Psoas muscle (tissue), 8 donors: Measurements from ENCODE around the gene SDK2. TPM values are rescaled to one million over a fixed set of nuclear protein-coding genes. Genes with fewer than 3 reads are reported as not detected.

Source experiments
- ATAC-seq, 4 donors: fragments of 200-7000 bp; cut with Tn5 transposase; one replicate each; pipeline ENCODE4 v1.9.1; 2020; ENCODE audit warnings: moderate library complexity in 3 of 4, mild to moderate bottlenecking in 2 of 4
- DNase-seq, 2 donors: peaks; one replicate each; pipeline ENCODE4 v3.0.0-alpha.2; 2020
- H3K27ac ChIP-seq: fragments of 200-600 bp; one replicate; pipeline ENCODE4 v1.8.0; 2022
- H3K27me3 ChIP-seq, 3 donors: fragments of 200-600 bp in 1 of 3; one replicate each; pipeline versions ENCODE4 v1.6.1 to v1.8.0; 2013 to 2022; ENCODE audit warnings: low read length in 2 of 3, mild to moderate bottlenecking in 2 of 3, moderate library complexity in 1 of 3; ENCODE audit not compliant: insufficient read depth in 3 of 3
- H3K36me3 ChIP-seq, 2 donors: fragments of 200-600 bp in 1 of 2; one replicate each; pipeline versions ENCODE4 v1.6.1 to v1.8.0; 2013 to 2022; ENCODE audit warnings: low read depth in 1 of 2, mild to moderate bottlenecking in 1 of 2, moderate library complexity in 1 of 2; ENCODE audit not compliant: insufficient read depth in 1 of 2
- H3K4me1 ChIP-seq: fragments of 200-600 bp; one replicate; pipeline ENCODE4 v1.8.0; 2022
- H3K4me3 ChIP-seq: fragments of 200-600 bp; one replicate; pipeline ENCODE4 v1.8.0; 2022; ENCODE audit warnings: mild to moderate bottlenecking
- H3K9me3 ChIP-seq: fragments of 200-600 bp; one replicate; pipeline ENCODE4 v1.8.0; 2022
- WGBS, 3 donors: extraction: QIAGEN DNeasy Blood & Tissue Kit; methylation state at CpG; one replicate each; pipeline versions ENCODE4 v1.1.6 to v1.1.7; 2013; 5-methylcytosine and 5-hydroxymethylcytosine counted together
- intact Hi-C, 2 donors: fragments of 100-400 bp; cut with DNase I; formaldehyde crosslinking; loops; one replicate each; pipeline versions ENCODE4 v1.11.0 to v1.14.2; 2022
- polyA plus RNA-seq, 3 donors: library from polyadenylated mRNA; stranded (reverse); fragments of 200-250 nt; gene quantifications; one replicate each; pipeline ENCODE4 v1.2.3, GENCODE V29; 2013
- total RNA-seq, 4 donors: library from RNA; stranded (reverse); fragmentation: NEBNext Ultra II Directional in 2 of 4; extraction: Animal tissue kit (Norgen Biotek cat#: 25700) in 2 of 4; gene quantifications; one replicate each; pipeline versions ENCODE4 v1.2.1 to v1.2.4, GENCODE V29; 2021 to 2023
- TF ChIP-seq, protein P1 (sequence below): fragments of 200-600 bp; IDR thresholded peaks from one replicate; pipeline ENCODE4 v1.8.0; 2022; ENCODE audit warnings: antibody characterized with exemption
- donor health status: healthy with polysubstance abuse.
- donor health status: DM: no; HTN: no; CAD: no; lungs with moderate emphysema.
- donor health status: Bipolar disorder and iron deficiency.
- donor health status: healthy.
- donor health status: DM: yes; HTN: yes; CAD: no.
- donor health status: DM: no; HTN: no; CAD: no.
- donor health status: DM: no; HTN: no; CAD: no.
- donor health status: DM: yes; HTN: yes; CAD: no.

Gene SDK2
- total and polyA plus RNA-seq, 7 donors: 0.04 to 2.8 (median 0.24) TPM

DNA sequence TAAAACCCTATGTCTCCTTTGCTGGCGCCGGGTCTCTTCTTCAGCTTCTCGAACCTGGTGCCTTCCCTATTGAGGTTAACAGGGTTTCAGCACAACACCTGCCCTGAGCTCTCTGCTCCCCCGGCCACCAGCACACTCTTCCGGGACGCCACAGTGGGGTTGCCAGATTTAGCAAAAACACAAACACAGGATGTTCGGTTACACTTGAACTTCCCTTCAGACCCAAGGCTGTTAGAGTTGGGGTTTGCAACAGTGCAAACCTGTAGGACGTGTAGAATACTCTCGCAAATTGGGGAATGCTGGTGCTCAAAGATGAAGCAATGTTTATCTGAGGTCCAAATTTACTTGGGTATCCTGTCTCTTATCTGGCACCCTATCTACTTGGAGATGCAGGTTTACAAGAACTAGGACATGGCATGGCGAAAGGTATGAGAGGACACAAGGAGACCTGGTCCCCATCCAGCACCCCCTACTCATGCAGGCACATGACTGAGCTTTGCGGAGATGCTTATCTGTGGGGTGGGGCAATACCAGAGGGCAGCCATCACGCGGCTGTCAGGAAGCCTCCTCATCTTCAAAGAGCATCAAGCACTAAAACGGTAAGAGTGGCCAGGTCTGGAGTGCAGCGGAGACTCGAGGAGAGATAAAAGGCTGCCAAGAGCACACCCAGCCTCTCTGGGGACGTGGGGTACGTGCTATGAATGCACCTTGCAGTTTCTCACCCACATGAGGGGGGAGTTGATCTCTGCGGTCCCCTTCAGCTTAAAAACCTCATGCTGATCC, 52.8 kb downstream of the SDK2 start:
- Histone ChIP-seq H3K27ac (no peak overlapping the region), H3K4me3 (no peak overlapping the region), H3K27me3 (peaks cover 0 to 2% (median 0%) of the 10 kb centered on the region in 3 donors), H3K36me3 (no peaks in the 10 kb centered on the region), H3K4me1 (no peaks in the 10 kb centered on the region), H3K9me3 (no peaks in the 10 kb centered on the region)
- DNase-seq: no peak
- 67 to 75% (median 70%) methylated on average over 19 of the region's 19 CpGs for WGBS, 3 donors
- ATAC-seq: no peak
- TF ChIP-seq, protein P1, sequence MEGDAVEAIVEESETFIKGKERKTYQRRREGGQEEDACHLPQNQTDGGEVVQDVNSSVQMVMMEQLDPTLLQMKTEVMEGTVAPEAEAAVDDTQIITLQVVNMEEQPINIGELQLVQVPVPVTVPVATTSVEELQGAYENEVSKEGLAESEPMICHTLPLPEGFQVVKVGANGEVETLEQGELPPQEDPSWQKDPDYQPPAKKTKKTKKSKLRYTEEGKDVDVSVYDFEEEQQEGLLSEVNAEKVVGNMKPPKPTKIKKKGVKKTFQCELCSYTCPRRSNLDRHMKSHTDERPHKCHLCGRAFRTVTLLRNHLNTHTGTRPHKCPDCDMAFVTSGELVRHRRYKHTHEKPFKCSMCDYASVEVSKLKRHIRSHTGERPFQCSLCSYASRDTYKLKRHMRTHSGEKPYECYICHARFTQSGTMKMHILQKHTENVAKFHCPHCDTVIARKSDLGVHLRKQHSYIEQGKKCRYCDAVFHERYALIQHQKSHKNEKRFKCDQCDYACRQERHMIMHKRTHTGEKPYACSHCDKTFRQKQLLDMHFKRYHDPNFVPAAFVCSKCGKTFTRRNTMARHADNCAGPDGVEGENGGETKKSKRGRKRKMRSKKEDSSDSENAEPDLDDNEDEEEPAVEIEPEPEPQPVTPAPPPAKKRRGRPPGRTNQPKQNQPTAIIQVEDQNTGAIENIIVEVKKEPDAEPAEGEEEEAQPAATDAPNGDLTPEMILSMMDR: no peak
- intact Hi-C loops: no loop called here

GRCh38 chr17:73589363-73589980, 54.8 kb downstream of the SDK2 start:
- H3K36me3 ChIP-seq: no peaks in the 10 kb centered on the region
- peaks cover 0 to 5% (median 1%) of the 10 kb centered on the region in 3 donors for H3K27me3 ChIP-seq
- no peaks in the 10 kb centered on the region for H3K4me1 ChIP-seq
- WGBS, 3 donors: 90% methylated on average over 11 of the region's 11 CpGs
- ATAC-seq (no peak), DNase-seq (no peak)
- intact Hi-C loops: no loop called here
- TF ChIP-seq, protein P1: no peak
- H3K9me3 ChIP-seq: no peaks in the 10 kb centered on the region
- H3K27ac ChIP-seq: no peak overlapping the region
- H3K4me3 ChIP-seq: no peak overlapping the region

- 82 to 90% (median 82%) methylated on average over 7 of the region's 7 CpGs for WGBS, 3 donors
- H3K4me1 ChIP-seq: no peaks in the 10 kb centered on the region
- no peaks in the 10 kb centered on the region for H3K36me3 ChIP-seq
- peaks cover 0 to 7% (median 5%) of the 10 kb centered on the region in 3 donors for H3K27me3 ChIP-seq
- DNase-seq (no peak), ATAC-seq (no peak)
- H3K4me3 ChIP-seq: no peak overlapping the region
- H3K9me3 ChIP-seq: no peaks in the 10 kb centered on the region
- TF ChIP-seq, protein P1: no peak
- H3K27ac ChIP-seq: no peak overlapping the region
- intact Hi-C loops: no loop called here
Observed at GRCh38 chr17:73588891-73589290, 55.4 kb downstream of the SDK2 start.

DNA sequence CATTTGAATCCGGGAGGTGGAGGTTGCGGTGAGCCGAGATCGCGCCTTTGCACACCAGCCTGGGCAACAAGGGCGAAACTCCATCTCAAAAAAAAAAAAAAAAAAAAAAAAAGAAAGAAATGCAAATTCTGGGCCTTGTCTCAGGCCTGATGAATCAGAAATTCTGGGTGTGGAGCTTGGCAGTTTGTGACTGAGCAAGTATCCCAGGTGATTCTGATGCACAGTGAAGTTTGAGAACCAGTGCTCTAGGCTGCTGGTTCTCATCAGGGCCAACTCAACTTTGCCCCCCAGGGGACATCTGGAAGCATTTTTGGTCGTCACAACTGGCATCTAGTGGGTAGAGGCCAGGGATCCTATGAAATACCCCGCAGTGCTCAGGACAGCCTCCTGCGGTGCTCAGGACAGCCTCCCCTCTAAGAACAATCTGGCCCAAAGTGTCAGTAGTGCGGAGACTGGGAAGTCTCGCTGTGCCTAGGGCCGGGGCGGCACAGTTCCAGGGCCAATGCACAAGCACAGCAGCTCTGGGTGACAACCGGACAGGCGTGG, 55.9 kb downstream of the SDK2 start:
- H3K4me1 ChIP-seq: no peaks in the 10 kb centered on the region
- no peaks in the 10 kb centered on the region for H3K9me3 ChIP-seq
- H3K27ac ChIP-seq: no peak overlapping the region
- no peak for ATAC-seq
- H3K36me3 ChIP-seq: no peaks in the 10 kb centered on the region
- no peak for DNase-seq
- peaks cover 0 to 10% (median 4%) of the 10 kb centered on the region in 3 donors for H3K27me3 ChIP-seq
- intact Hi-C loops: no loop called here
- H3K4me3 ChIP-seq: no peak overlapping the region
- TF ChIP-seq, protein P1: no peak
- 84 to 92% (median 92%) methylated on average over 15 of the region's 15 CpGs for WGBS, 3 donors
